Measurements from ENCODE around the gene KCNF1. TPM values are rescaled to one million over a fixed set of nuclear protein-coding genes. Genes with fewer than 3 reads are reported as not detected.
A peak's percentile ranks its signal among the peaks of the same experiment; 100 is the strongest.

KCNF1 gene
- total and polyA plus RNA-seq, 10 of the 15 experiments (the other 5 are each of a cell fraction or from before 2014, with no cell fraction given): not detected

- H3K4me2 ChIP-seq (ENCODE audit: control insufficient read depth, insufficient read depth): no peak overlapping the region
- FAIRE-seq (no peak), ATAC-seq (no peak), DNase-seq (ENCODE audit: low read depth, low spot score) (no peak)
- H3K36me3 ChIP-seq (ENCODE audit: control insufficient read depth in 2 of 2, insufficient read depth in 2 of 2, low read length in 1 of 2): no peaks in the 10 kb centered on the region
- no peak overlapping the region for H2AFZ ChIP-seq (ENCODE audit: control insufficient read depth, low read depth, low read length)
- H3K4me3 ChIP-seq: no peak overlapping the region
- ChIA-PET RAD21 (ENCODE audit: unreplicated experiment) (interaction anchor here (1.1 to 3.4 kb wide), 3 partner anchors 9 to 18 kb away, joined by 3 to 30 read pairs (median 28); no protein-coding TSS in a partner anchor), POLR2A (interaction anchor here (0.6 to 2.5 kb wide), 2 partner anchors 9 to 231 kb away, joined by 4 to 15 read pairs; no protein-coding TSS in a partner anchor), SMC1A (ENCODE audit: uncharacterized antibody, unreplicated experiment) (interaction anchor here (0.8 to 4.0 kb wide), 5 partner anchors 9 to 92 kb away, joined by 3 to 37 read pairs (median 4); no protein-coding TSS in a partner anchor), CTCF (interaction anchor here (1.2 to 2.0 kb wide), 2 partner anchors 47 to 48 kb away, joined by 5 to 10 read pairs; no protein-coding TSS in a partner anchor)
- intact Hi-C loops (cut with micrococcal nuclease; ENCODE audit: unreplicated experiment) (no loop called here), in situ Hi-C loops (cut with MboI) (no loop called here)
- no peaks in the 10 kb centered on the region for H4K20me1 ChIP-seq (ENCODE audit: control insufficient read depth, insufficient read depth)
- TF ChIP-seq PML (IDR thresholded peaks at IDR 0.05; ENCODE audit: low read length): no peak
- WGBS (ENCODE audit: insufficient coverage, insufficient replicate concordance, low lambda C conversion rate, missing lambda C conversion rate): 50% methylated on average over 6 of the region's 6 CpGs
- H3K9me3 ChIP-seq (replicated peaks; ENCODE audit: control insufficient read depth, insufficient read depth, low read length): no peaks in the 10 kb centered on the region; the same call in 2 of the 3 replicates
- H3K27me3 ChIP-seq (replicated peaks in 1 of 2; ENCODE audit: control insufficient read depth in 2 of 2, insufficient read depth in 2 of 2, low read length in 1 of 2): peaks cover 0 to 6% of the 10 kb centered on the region in 2 experiments; a peak in 2 of 4 replicates
- H3K79me2 ChIP-seq (ENCODE audit: control insufficient read depth, insufficient read depth, low read length): no peaks in the 10 kb centered on the region
- H3K9ac ChIP-seq (ENCODE audit: control insufficient read depth, insufficient read depth, low read length): no peak overlapping the region
- H3K4me1 ChIP-seq (ENCODE audit: control insufficient read depth, insufficient read depth, low read length): no peaks in the 10 kb centered on the region; the same call in 1 of the 2 replicates
- H3K27ac ChIP-seq (ENCODE audit: control insufficient read depth, insufficient read depth): no peak overlapping the region
- BruUV-seq (replicated peaks): no TSS peak
Observed at GRCh38 chr2:10883066-10883465, 28.7 kb upstream of the KCNF1 start.

DNA sequence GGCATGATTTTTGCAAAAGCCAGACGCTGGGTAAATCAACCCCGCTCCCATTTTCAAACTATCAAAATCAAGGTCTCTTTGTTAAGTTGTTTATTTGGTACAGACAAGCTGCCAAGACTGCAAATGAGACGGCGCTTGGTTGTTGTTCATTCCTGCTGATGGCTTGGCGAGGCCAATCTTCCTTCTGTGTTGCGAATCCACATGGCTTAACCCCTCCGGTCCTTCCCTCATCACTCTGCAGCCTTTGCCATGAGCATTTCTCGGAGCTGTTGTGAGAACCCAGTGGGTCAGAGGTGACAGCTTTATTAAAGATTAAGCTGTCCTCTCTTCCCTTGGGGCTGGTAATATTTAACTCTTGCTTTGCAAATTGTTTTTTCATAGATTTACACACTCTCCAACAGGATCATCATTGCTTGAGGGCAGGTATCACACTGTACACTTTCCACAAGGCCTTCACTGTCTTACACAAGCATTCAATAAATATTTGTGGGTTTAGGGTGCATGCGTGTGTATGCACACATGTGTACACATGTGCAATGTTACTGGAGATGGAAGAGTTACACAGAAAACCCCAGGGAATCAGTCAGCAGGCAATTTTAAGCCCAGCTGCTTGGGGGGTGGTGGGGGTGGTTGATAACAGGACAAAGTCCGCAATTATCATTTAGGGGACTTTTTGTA lies 27.8 kb upstream of the KCNF1 start:
- POLR2A ChIA-PET: interaction anchor here (0.6 to 2.5 kb wide), 5 partner anchors 10 to 232 kb away, joined by 3 to 15 read pairs (median 4); no protein-coding TSS in a partner anchor
- FAIRE-seq (no peak), DNase-seq (ENCODE audit: low read depth, low spot score) (no peak), ATAC-seq (no peak; the same call in 2 of the 3 replicates)
- no peaks in the 10 kb centered on the region for H4K20me1 ChIP-seq (ENCODE audit: control insufficient read depth, insufficient read depth)
- H3K36me3 ChIP-seq (ENCODE audit: control insufficient read depth in 2 of 2, insufficient read depth in 2 of 2, low read length in 1 of 2): no peaks in the 10 kb centered on the region
- no peak overlapping the region for H2AFZ ChIP-seq (ENCODE audit: control insufficient read depth, low read depth, low read length)
- no peaks in the 10 kb centered on the region; the same call in 1 of the 2 replicates for H3K4me1 ChIP-seq (ENCODE audit: control insufficient read depth, insufficient read depth, low read length)
- no peak overlapping the region for H3K27ac ChIP-seq (ENCODE audit: control insufficient read depth, insufficient read depth)
- CTCF ChIA-PET: interaction anchor here (0.8 to 2.0 kb wide), 2 partner anchors 18 to 48 kb away, joined by 3 to 10 read pairs; no protein-coding TSS in a partner anchor
- no peaks in the 10 kb centered on the region for H3K79me2 ChIP-seq (ENCODE audit: control insufficient read depth, insufficient read depth, low read length)
- SMC1A ChIA-PET (ENCODE audit: uncharacterized antibody, unreplicated experiment): interaction anchor here (0.8 to 4.0 kb wide), 7 partner anchors 10 to 93 kb away, joined by 3 to 37 read pairs (median 4); no protein-coding TSS in a partner anchor
- RAD21 ChIA-PET (ENCODE audit: unreplicated experiment): interaction anchor here (0.9 to 3.4 kb wide), 4 partner anchors 10 to 19 kb away, joined by 3 to 30 read pairs (median 17); no protein-coding TSS in a partner anchor
- no peak overlapping the region for H3K4me2 ChIP-seq (ENCODE audit: control insufficient read depth, insufficient read depth)
- H3K27me3 ChIP-seq (replicated peaks in 1 of 2; ENCODE audit: control insufficient read depth in 2 of 2, insufficient read depth in 2 of 2, low read length in 1 of 2): peaks cover 0 to 6% of the 10 kb centered on the region in 2 experiments; a peak in 2 of 4 replicates
- BruUV-seq (replicated peaks): no TSS peak
- H3K9me3 ChIP-seq (replicated peaks; ENCODE audit: control insufficient read depth, insufficient read depth, low read length): no peaks in the 10 kb centered on the region; the same call in 1 of the 3 replicates
- H3K4me3 ChIP-seq: no peak overlapping the region
- in situ Hi-C loops (cut with MboI) (no loop called here), intact Hi-C loops (cut with micrococcal nuclease; ENCODE audit: unreplicated experiment) (no loop called here)
- WGBS (ENCODE audit: insufficient coverage, insufficient replicate concordance, low lambda C conversion rate, missing lambda C conversion rate): 32% methylated on average over 10 of the region's 10 CpGs
- H3K9ac ChIP-seq (ENCODE audit: control insufficient read depth, insufficient read depth, low read length): no peak overlapping the region
- TF ChIP-seq MTA2 (IDR thresholded peaks at IDR 0.05; ENCODE audit: low read depth) (peak; percentile 23; the same call in 1 of the 2 replicates), NR2C1 (IDR thresholded peaks at IDR 0.05) (peak; percentile 44), DPF2 (IDR thresholded peaks at IDR 0.05) (0 out of 2 replicates have a peak, but pooled peaks have one; percentile 13), MEF2B (IDR thresholded peaks at IDR 0.05; ENCODE audit: partially characterized antibody, poor library complexity, severe bottlenecking) (peak; percentile 89), YY1 (IDR thresholded peaks at IDR 0.05; ENCODE audit: low read depth, low read length) (no peak), RELB (IDR thresholded peaks at IDR 0.05; ENCODE audit: low read depth) (peak; percentile 39; the same call in 1 of the 2 replicates), SUPT20H (IDR thresholded peaks at IDR 0.05; ENCODE audit: borderline replicate concordance, control insufficient read depth, low read depth, low read length) (no peak), CHD1 (IDR thresholded peaks at IDR 0.05; ENCODE audit: low read depth, low read length) (no peak)
- TF ChIP-seq, protein P1, sequence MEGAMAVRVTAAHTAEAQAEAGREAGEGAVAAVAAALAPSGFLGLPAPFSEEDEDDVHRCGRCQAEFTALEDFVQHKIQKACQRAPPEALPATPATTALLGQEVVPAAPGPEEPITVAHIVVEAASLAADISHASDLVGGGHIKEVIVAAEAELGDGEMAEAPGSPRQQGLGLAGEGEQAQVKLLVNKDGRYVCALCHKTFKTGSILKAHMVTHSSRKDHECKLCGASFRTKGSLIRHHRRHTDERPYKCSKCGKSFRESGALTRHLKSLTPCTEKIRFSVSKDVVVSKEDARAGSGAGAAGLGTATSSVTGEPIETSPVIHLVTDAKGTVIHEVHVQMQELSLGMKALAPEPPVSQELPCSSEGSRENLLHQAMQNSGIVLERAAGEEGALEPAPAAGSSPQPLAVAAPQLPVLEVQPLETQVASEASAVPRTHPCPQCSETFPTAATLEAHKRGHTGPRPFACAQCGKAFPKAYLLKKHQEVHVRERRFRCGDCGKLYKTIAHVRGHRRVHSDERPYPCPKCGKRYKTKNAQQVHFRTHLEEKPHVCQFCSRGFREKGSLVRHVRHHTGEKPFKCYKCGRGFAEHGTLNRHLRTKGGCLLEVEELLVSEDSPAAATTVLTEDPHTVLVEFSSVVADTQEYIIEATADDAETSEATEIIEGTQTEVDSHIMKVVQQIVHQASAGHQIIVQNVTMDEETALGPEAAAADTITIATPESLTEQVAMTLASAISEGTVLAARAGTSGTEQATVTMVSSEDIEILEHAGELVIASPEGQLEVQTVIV (IDR thresholded peaks at IDR 0.05; ENCODE audit: borderline replicate concordance, partially characterized antibody): no peak
